Rectal smooth muscle tissue (tissue), 1 donor: ENCODE data around the gene PKLR.
"Not testable (repeated sequence)": the region's sequence is repeated elsewhere in the genome, so short reads cannot be mapped to it uniquely, and the experiment has no call there.

Source experiments
- H3K27ac ChIP-seq: one replicate; pipeline ENCODE4 v1.7.0; 2013; ENCODE audit warnings: low read depth, low read length, inconsistent platforms
- H3K27me3 ChIP-seq: one replicate; pipeline ENCODE4 v1.7.0; 2013; ENCODE audit warnings: low read length; ENCODE audit not compliant: control insufficient read depth, insufficient read depth
- H3K36me3 ChIP-seq: one replicate; pipeline ENCODE4 v1.7.0; 2013; ENCODE audit warnings: low read length; ENCODE audit not compliant: control insufficient read depth, insufficient read depth
- H3K4me1 ChIP-seq: one replicate; pipeline ENCODE4 v1.7.0; 2013; ENCODE audit warnings: low read length; ENCODE audit not compliant: control insufficient read depth, insufficient read depth
- H3K4me3 ChIP-seq: one replicate; pipeline ENCODE4 v1.7.0; 2013; ENCODE audit warnings: low read length
- H3K9ac ChIP-seq: one replicate; pipeline ENCODE4 v1.7.0; 2013; ENCODE audit warnings: low read length

The PKLR gene

GRCh38 chr1:155293086-155293749, 8.0 kb downstream of the PKLR start:
- no peak overlapping the region for H3K9ac ChIP-seq
- no peaks in the 10 kb centered on the region for H3K36me3 ChIP-seq
- H3K4me3 ChIP-seq = no peak overlapping the region
- peaks cover 8% of the 10 kb centered on the region for H3K27me3 ChIP-seq
- no peak overlapping the region for H3K27ac ChIP-seq
- H3K4me1 ChIP-seq = no peaks in the 10 kb centered on the region

- not testable (repeated sequence) for H3K36me3 ChIP-seq, H3K27ac ChIP-seq, H3K9ac ChIP-seq, H3K4me1 ChIP-seq, H3K27me3 ChIP-seq, H3K4me3 ChIP-seq
Measured at GRCh38 chr1:155291006-155291405, 10.2 kb downstream of the PKLR start.

- Histone ChIP-seq H3K4me1 (no peaks in the 10 kb centered on the region), H3K4me3 (no peak overlapping the region), H3K27ac (no peak overlapping the region), H3K27me3 (no peaks in the 10 kb centered on the region), H3K9ac (no peak overlapping the region), H3K36me3 (no peaks in the 10 kb centered on the region)
Measured at GRCh38 chr1:155287987-155288543, 13.2 kb downstream of the PKLR start.

GRCh38 chr1:155286544-155286943, 14.7 kb downstream of the PKLR start:
- no peak overlapping the region for H3K27ac ChIP-seq
- no peaks in the 10 kb centered on the region for H3K36me3 ChIP-seq
- no peaks in the 10 kb centered on the region for H3K4me1 ChIP-seq
- H3K4me3 ChIP-seq = no peak overlapping the region
- no peak overlapping the region for H3K9ac ChIP-seq
- no peaks in the 10 kb centered on the region for H3K27me3 ChIP-seq

- H3K27me3 ChIP-seq = no peaks in the 10 kb centered on the region
- no peaks in the 10 kb centered on the region for H3K4me1 ChIP-seq
- no peak overlapping the region for H3K27ac ChIP-seq
- no peak overlapping the region for H3K9ac ChIP-seq
- H3K36me3 ChIP-seq = no peaks in the 10 kb centered on the region
- H3K4me3 ChIP-seq = no peak overlapping the region
Measured at GRCh38 chr1:155285631-155286044, 15.6 kb downstream of the PKLR start.

GRCh38 chr1:155285063-155285462, 16.2 kb downstream of the PKLR start:
- Histone ChIP-seq H3K4me3 (no peak overlapping the region), H3K36me3 (no peaks in the 10 kb centered on the region), H3K9ac (no peak overlapping the region), H3K4me1 (no peaks in the 10 kb centered on the region), H3K27me3 (no peaks in the 10 kb centered on the region), H3K27ac (no peak overlapping the region)

GRCh38 chr1:155284476-155284875, 16.8 kb downstream of the PKLR start:
- no peak overlapping the region for H3K27ac ChIP-seq
- H3K27me3 ChIP-seq = no peaks in the 10 kb centered on the region
- H3K36me3 ChIP-seq = no peaks in the 10 kb centered on the region
- no peak overlapping the region for H3K9ac ChIP-seq
- H3K4me3 ChIP-seq = no peak overlapping the region
- no peaks in the 10 kb centered on the region for H3K4me1 ChIP-seq

- H3K27me3 ChIP-seq = no peaks in the 10 kb centered on the region
- H3K36me3 ChIP-seq = no peaks in the 10 kb centered on the region
- H3K4me3 ChIP-seq = no peak overlapping the region
- no peaks in the 10 kb centered on the region for H3K4me1 ChIP-seq
- no peak overlapping the region for H3K27ac ChIP-seq
- H3K9ac ChIP-seq = no peak overlapping the region
Measured at GRCh38 chr1:155282488-155283091, 18.6 kb downstream of the PKLR start.

GRCh38 chr1:155279268-155279667, 22.0 kb downstream of the PKLR start:
- no peak overlapping the region for H3K27ac ChIP-seq
- no peak overlapping the region for H3K9ac ChIP-seq
- H3K27me3 ChIP-seq = no peaks in the 10 kb centered on the region
- peaks cover 4% of the 10 kb centered on the region for H3K4me1 ChIP-seq
- no peak overlapping the region for H3K4me3 ChIP-seq
- no peaks in the 10 kb centered on the region for H3K36me3 ChIP-seq

GRCh38 chr1:155278689-155279160, 22.5 kb downstream of the PKLR start:
- Histone ChIP-seq H3K4me3 (no peak overlapping the region), H3K27ac (no peak overlapping the region), H3K36me3 (no peaks in the 10 kb centered on the region), H3K9ac (no peak overlapping the region), H3K4me1 (peaks cover 5% of the 10 kb centered on the region), H3K27me3 (no peaks in the 10 kb centered on the region)

GRCh38 chr1:155277902-155278688, 23.1 kb downstream of the PKLR start:
- H3K9ac ChIP-seq = peak overlapping the region; percentile 11
- H3K27me3 ChIP-seq = no peaks in the 10 kb centered on the region
- H3K27ac ChIP-seq = no peak overlapping the region
- H3K4me1 ChIP-seq = peaks cover 7% of the 10 kb centered on the region
- no peaks in the 10 kb centered on the region for H3K36me3 ChIP-seq
- H3K4me3 ChIP-seq = peak overlapping the region; percentile 93

GRCh38 chr1:155277070-155277901, 24.0 kb downstream of the PKLR start, which contains the start of gene HCN3:
Gene HCN3 (plus strand): TSS chr1:155277463. CDS start chr1:155277591, 128 bp downstream.
- Histone ChIP-seq H3K27ac (peak within 1 kb of the TSS; percentile 68), H3K4me1 (peaks cover 11% of the 10 kb centered on the region), H3K9ac (peak within 1 kb of the TSS; percentile 11)

More at GRCh38 chr1:155277070-155277901, 24.0 kb downstream of the PKLR start, which contains the start of gene HCN3:
- H3K4me3 ChIP-seq = peak within 1 kb of the TSS; percentile 93
- H3K36me3 ChIP-seq = no peaks in the 10 kb centered on the region
- no peaks in the 10 kb centered on the region for H3K27me3 ChIP-seq
